AG09309 (cell line): ENCODE results near the gene TAF10.

Experiments used
- DNase-seq: peaks from one replicate; pipeline ENCODE4 v3.0.0-alpha.2; 2010; ENCODE audit warnings: low read depth
- H3K4me3 ChIP-seq: 2 replicates; pipeline ENCODE4 v1.5.1; 2011; ENCODE audit warnings: mild to moderate bottlenecking, low read depth, low read length, moderate library complexity; ENCODE audit not compliant: control insufficient read depth
- TF ChIP-seq, protein P1 (sequence below): IDR thresholded peaks from 2 replicates; pipeline ENCODE4 v1.5.1; 2011; ENCODE audit warnings: mild to moderate bottlenecking, low read depth, low read length, inconsistent platforms; ENCODE audit not compliant: insufficient read depth, control insufficient read depth; ENCODE audit errors: missing control alignments

The TAF10 gene

DNA sequence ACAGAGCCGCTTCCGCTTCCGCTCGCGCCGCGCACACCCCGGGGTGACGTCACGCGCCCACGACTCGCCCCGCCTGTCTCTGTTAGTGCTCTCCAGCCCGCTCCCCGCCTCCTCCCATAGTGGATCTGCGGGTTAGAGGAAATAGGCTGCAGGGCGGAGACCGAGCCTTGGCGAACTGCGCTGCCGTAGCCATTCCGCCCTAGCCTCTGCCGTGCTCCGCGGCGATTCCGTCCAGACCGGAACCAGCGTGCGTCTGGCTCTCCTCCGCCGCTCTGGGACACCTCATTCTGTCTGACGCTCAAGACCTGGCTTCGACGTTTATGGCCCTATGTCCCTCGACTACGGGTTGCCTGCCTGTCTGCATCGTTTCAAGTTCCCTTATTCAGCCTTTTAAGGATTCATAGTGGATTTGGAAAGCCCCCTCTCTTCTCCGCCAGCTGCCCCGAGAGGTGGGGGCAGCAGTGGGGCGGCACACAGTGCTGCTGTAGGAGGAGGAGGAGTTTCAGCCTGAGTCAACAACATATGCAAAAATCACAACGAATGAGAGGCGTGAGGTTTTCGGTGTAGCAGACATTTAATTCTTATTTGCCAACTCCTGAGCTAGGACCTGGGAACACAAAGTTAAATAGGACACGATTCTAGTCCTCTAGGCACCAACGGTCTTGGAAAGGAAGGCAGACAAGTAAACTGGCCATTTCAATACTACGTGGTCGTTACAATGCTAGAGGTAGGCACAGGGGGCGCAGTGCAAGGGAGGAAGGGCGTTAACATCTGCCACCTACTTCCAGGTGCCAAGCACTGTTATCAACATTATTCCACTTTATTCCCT, at the start of gene TAF10:
Gene TAF10, minus strand, starts transcription at position 4 of the 829 bp plus-strand sequence. CDS start 27 bp downstream, outside the sequence.
- H3K4me3 ChIP-seq = peak within 1 kb of the TSS; percentile 65
- TF ChIP-seq, protein P1, sequence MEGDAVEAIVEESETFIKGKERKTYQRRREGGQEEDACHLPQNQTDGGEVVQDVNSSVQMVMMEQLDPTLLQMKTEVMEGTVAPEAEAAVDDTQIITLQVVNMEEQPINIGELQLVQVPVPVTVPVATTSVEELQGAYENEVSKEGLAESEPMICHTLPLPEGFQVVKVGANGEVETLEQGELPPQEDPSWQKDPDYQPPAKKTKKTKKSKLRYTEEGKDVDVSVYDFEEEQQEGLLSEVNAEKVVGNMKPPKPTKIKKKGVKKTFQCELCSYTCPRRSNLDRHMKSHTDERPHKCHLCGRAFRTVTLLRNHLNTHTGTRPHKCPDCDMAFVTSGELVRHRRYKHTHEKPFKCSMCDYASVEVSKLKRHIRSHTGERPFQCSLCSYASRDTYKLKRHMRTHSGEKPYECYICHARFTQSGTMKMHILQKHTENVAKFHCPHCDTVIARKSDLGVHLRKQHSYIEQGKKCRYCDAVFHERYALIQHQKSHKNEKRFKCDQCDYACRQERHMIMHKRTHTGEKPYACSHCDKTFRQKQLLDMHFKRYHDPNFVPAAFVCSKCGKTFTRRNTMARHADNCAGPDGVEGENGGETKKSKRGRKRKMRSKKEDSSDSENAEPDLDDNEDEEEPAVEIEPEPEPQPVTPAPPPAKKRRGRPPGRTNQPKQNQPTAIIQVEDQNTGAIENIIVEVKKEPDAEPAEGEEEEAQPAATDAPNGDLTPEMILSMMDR = peak; percentile 60
- peak; percentile 86 for DNase-seq

DNA sequence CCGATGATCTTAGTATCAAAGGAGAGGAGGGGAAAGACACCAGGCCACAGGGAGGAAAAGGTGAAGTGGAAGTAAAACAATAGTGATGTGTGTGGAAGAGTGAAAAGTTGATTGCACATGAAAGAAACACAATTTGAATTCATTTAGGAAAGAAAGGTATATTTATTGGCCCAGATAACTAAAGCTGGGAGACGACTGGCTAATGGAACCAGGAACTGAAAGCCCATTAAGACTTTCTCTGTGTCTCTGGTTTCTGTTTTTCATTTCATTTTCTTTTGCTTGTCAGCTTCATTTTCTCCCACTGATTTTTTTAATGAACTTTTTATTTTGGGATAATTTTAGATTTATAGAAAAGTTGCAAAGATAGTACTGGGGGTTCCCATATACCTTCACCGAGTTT, 48.7 kb upstream of the TAF10 start:
- DNase-seq = no peak
- H3K4me3 ChIP-seq = no peak overlapping the region
- TF ChIP-seq, protein P1 = no peak

DNA sequence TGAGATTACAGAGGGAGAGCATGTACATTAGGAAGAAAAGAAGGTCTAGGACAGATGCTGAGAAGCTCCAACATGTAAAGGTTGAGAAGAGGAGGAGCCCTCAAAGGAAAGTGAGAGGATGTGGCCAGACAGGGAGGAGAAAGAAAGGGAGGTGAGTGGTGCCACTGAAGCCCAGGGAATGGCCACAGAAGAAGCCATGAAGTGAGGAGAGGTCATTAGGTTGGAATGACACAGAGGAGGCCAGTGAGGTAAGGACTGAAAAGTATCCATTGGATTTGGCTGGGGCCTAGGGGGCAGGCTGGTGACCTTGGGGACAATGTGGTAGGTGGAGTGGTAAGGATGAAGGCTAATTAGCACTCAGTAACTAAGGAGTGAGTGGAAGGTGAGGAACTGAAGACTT, 46.6 kb upstream of the TAF10 start:
- TF ChIP-seq, protein P1 = no peak
- no peak for DNase-seq
- H3K4me3 ChIP-seq = no peak overlapping the region

- H3K4me3 ChIP-seq = no peak overlapping the region
- DNase-seq = no peak
- TF ChIP-seq, protein P1 = no peak
These were observed 45.3 kb upstream of the TAF10 start for GRCh38 chr11:6657346-6657745.

DNA sequence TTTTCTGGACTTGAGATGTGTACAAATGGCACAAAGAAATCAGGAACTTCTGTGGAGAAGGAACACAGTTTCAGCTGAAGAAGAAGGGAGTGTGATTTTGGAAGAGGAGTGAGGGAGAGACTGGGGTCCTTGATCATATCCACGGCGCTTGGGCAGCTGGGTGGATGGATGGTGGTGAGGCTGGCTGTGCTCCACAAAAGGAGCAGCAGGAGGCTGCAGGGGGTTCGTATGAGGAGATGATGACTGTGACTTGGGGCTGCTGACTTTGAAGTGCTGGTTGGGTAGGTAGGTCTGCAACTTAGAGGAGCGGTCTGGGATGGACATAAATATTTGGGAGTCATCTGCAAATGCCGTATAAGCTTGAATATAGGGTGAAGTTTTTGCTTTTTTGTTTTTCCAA, 44.9 kb upstream of the TAF10 start:
- no peak overlapping the region for H3K4me3 ChIP-seq
- DNase-seq = no peak
- TF ChIP-seq, protein P1 = no peak

- DNase-seq = no peak
- no peak overlapping the region for H3K4me3 ChIP-seq
- TF ChIP-seq, protein P1 = no peak
These were observed 44.5 kb upstream of the TAF10 start for GRCh38 chr11:6656584-6656915.
